ENCODE data around the gene CWC25. TPM values are rescaled to one million over a fixed set of nuclear protein-coding genes. Genes with fewer than 3 reads are reported as not detected.

Gene CWC25
- total RNA-seq, 2 experiments from 2014 or later: 27.2 to 30.5 TPM

DNA sequence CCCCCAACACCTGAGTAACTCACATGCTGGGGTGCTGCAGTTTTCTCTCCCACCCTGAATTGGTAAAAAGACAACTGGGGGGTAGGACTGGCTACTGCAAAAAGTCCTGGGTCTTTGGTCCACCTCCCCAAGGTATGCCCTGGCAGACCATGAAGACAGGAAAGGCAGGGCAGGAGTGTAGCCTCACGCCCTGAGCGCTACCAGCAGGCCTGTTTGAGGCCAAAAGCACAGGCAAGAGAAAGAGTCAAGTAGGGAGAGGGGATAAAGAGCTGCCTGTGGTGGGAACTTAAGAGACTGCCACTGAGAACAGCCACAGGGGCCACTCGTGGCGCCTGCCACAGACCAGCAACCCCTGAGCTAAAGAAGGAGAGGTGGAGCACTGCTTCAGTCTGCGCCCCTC, 58.8 kb downstream of the CWC25 start:
- Mint-ChIP-seq H3K4me3 (no peak overlapping the region), H3K4me1 (peaks cover 6% of the 10 kb centered on the region), H3K9me3 (no peaks in the 10 kb centered on the region), H3K27ac (no peak overlapping the region), H3K27me3 (no peaks in the 10 kb centered on the region), H3K36me3 (ENCODE audit: low read depth) (peaks cover 59% of the 10 kb centered on the region)
- POLR2A ChIA-PET: no interaction called here
- DNase-seq: no peak
- CTCF ChIA-PET: interaction anchor here (1.0 to 2.2 kb wide), 5 partner anchors 8 to 32 kb away, joined by 3 to 8 read pairs (median 3); no protein-coding TSS in a partner anchor

- Mint-ChIP-seq H3K4me3 (no peak overlapping the region), H3K4me1 (peaks cover 21% of the 10 kb centered on the region), H3K9me3 (no peaks in the 10 kb centered on the region), H3K27ac (no peak overlapping the region), H3K36me3 (ENCODE audit: low read depth) (peaks cover 58% of the 10 kb centered on the region), H3K27me3 (no peaks in the 10 kb centered on the region)
- CTCF ChIA-PET: interaction anchor here (0.8 to 1.8 kb wide), 6 partner anchors 10 to 391 kb away, joined by 3 to 6 read pairs (median 4); partner anchors contain the start of gene PSMB3
- POLR2A ChIA-PET: interaction anchor here (0.6 kb wide), 1 partner anchor 9 kb away, joined by 4 read pairs; no protein-coding TSS in a partner anchor
- DNase-seq: no peak
These were observed 62.9 kb downstream of the CWC25 start for GRCh38 chr17:38762231-38762630.

DNA sequence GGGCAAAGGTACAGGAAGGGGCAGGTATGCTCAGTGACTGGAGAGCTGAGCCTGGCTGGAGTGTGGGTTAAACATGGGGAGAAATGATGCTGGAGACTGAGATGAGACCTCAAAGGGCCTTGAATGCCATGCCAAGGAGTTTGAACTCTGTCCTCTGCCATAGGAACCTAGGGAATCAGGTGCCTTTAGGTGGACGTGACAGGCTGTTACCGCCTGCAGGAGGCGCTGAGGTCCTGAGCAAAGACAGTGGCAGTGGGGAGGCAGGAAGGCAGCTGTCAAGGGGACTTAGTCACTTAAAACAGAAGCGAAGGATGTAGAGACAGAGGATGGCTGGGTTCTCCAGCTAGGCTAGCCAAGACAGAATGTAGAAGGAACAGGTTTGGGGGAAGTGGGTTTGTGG, 63.5 kb downstream of the CWC25 start:
- POLR2A ChIA-PET: no interaction called here
- no peak overlapping the region for H3K4me3 Mint-ChIP-seq
- peaks cover 52% of the 10 kb centered on the region for H3K36me3 Mint-ChIP-seq (ENCODE audit: low read depth)
- peak overlapping the region; percentile 51 for H3K27ac Mint-ChIP-seq
- CTCF ChIA-PET: interaction anchor here (0.8 to 1.8 kb wide), 6 partner anchors 9 to 392 kb away, joined by 3 to 6 read pairs (median 4); partner anchors contain the start of gene PSMB3
- DNase-seq: peak; percentile 44
- peaks cover 21% of the 10 kb centered on the region for H3K4me1 Mint-ChIP-seq
- no peaks in the 10 kb centered on the region for H3K27me3 Mint-ChIP-seq
- no peaks in the 10 kb centered on the region for H3K9me3 Mint-ChIP-seq

DNA sequence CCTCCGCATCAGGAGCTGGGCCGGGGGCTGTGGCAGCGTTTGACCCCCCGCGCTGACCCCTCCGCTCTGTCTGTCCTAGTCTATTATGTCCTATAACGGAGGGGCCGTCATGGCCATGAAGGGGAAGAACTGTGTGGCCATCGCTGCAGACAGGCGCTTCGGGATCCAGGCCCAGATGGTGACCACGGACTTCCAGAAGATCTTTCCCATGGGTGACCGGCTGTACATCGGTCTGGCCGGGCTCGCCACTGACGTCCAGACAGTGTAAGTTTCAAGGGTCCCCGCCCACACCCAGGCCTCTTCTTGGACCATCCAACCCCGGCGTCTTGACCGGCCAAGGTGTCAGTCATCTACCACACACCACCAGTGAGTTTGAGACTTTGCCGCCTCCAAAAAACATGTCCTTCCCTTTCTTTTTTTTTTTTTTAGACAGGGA, 72.0 kb downstream of the CWC25 start:
- CTCF ChIA-PET: interaction anchor here (1.1 to 2.5 kb wide), 4 partner anchors 9 to 412 kb away, joined by 3 to 8 read pairs (median 4); no protein-coding TSS in a partner anchor
- POLR2A ChIA-PET: interaction anchor here (1.2 kb wide), 1 partner anchor 9 kb away, joined by 4 read pairs; no protein-coding TSS in a partner anchor
- H3K27ac Mint-ChIP-seq: peak overlapping the region; percentile 98
- peaks cover 28% of the 10 kb centered on the region for H3K27me3 Mint-ChIP-seq
- peak overlapping the region; percentile 96 for H3K4me3 Mint-ChIP-seq
- peaks cover 28% of the 10 kb centered on the region for H3K36me3 Mint-ChIP-seq (ENCODE audit: low read depth)
- DNase-seq: no peak
- H3K9me3 Mint-ChIP-seq: no peaks in the 10 kb centered on the region
- H3K4me1 Mint-ChIP-seq: peaks cover 45% of the 10 kb centered on the region

DNA sequence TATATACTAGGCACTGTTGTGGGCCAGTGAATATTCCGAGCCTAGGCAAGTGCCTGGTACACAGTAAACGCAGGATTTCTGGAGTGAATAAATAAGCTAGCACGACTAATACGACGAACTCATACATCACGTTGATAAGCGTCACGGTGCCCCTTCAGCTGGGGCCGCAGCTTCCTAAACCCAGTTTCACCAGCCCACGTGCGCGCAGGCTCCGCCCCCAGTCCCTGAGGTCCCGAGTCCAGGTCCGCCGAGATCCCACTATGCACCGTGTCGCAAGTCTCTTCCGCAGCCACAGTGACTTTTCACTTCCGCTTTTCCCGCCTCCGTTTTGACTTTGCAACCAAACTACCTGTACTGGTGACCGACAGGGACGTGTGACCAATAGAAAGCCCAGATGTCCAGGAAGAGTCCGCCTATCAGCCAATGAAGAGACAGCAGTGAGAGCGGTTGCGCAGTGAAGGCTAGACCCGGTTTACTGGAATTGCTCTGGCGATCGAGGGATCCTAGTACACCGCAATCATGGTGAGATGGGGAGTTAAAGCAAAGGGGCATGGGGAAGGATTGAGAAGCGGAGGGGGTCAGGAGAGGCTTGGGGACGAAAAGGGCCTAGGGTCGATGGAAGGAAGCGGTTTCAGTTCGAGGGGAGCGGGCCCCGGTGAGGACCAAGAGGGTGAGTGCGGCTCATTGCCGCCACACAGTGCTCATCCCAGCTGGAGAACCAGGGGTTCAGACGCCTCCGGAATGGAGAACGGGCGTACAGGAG, 72.6 kb downstream of the CWC25 start, which contains the start of gene PSMB3:
TSS of gene PSMB3 (plus strand) at position 434 of the 763 bp plus-strand sequence. CDS start at position 520, 86 bp downstream.
- ChIA-PET CTCF (interaction anchor here (0.6 to 1.5 kb wide), 9 partner anchors 9 to 431 kb away, joined by 3 to 4 read pairs (median 3); no protein-coding TSS in a partner anchor), POLR2A (interaction anchor here (0.6 to 1.2 kb wide), 2 partner anchors 10 to 11 kb away, joined by 3 to 4 read pairs; no protein-coding TSS in a partner anchor)
- Mint-ChIP-seq H3K36me3 (ENCODE audit: low read depth) (peaks cover 28% of the 10 kb centered on the region), H3K9me3 (no peaks in the 10 kb centered on the region), H3K27ac (peak within 1 kb of the TSS; percentile 98), H3K4me3 (peak within 1 kb of the TSS; percentile 96), H3K4me1 (peaks cover 45% of the 10 kb centered on the region), H3K27me3 (peaks cover 30% of the 10 kb centered on the region)
- DNase-seq: peak; percentile 99

GRCh38 chr17:38751808-38752307, 73.3 kb downstream of the CWC25 start:
- Mint-ChIP-seq H3K4me1 (peaks cover 46% of the 10 kb centered on the region), H3K9me3 (no peaks in the 10 kb centered on the region), H3K36me3 (ENCODE audit: low read depth) (peaks cover 28% of the 10 kb centered on the region), H3K27ac (peak overlapping the region; percentile 98), H3K27me3 (peaks cover 33% of the 10 kb centered on the region), H3K4me3 (peak overlapping the region; percentile 96)
- ChIA-PET POLR2A (interaction anchor here (0.6 kb wide), 1 partner anchor 12 kb away, joined by 3 read pairs; no protein-coding TSS in a partner anchor), CTCF (interaction anchor here (0.6 to 1.5 kb wide), 10 partner anchors 10 to 432 kb away, joined by 3 to 4 read pairs (median 3); no protein-coding TSS in a partner anchor)
- peak; percentile 84 for DNase-seq

DNA sequence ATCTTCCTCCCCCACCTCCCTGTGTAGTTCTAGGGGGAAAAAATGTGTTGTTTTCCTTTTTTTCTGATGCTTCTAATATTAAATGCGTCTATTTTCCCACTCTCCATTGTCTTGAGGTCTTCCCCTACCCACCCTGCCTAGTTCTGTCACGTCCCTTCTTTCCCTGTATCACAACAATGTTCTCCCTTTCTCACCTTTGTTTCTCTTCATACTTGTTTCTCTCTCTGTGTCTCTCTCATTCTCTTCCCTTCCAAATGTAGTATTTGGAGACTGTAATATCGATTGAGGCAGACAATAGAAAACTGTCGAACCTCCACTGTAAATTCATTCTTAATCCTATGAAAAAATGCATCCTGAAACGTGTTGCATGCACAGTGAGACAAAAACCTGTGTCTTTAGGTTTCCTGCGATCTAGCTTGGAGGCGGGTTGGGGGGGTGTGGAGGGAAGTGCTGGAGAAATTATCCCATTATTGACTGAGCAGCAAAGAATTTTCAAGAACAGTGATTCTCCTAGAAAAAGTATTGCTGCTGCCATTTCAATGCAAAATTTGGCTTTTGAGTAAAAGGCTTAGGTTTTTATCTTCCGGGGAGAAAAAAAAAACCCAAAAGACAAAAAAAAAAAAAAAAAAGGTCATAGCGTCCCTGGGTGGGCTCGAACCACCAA, 73.8 kb downstream of the CWC25 start:
- Mint-ChIP-seq H3K4me1 (peaks cover 52% of the 10 kb centered on the region), H3K9me3 (no peaks in the 10 kb centered on the region), H3K4me3 (peak overlapping the region; percentile 96), H3K27me3 (peaks cover 39% of the 10 kb centered on the region), H3K27ac (peak overlapping the region; percentile 98), H3K36me3 (ENCODE audit: low read depth) (peaks cover 26% of the 10 kb centered on the region)
- DNase-seq: no peak
- POLR2A ChIA-PET: no interaction called here
- CTCF ChIA-PET: interaction anchor here (0.6 to 1.5 kb wide), 8 partner anchors 16 to 214 kb away, joined by 3 to 4 read pairs (median 3); partner anchors contain the start of gene LASP1

Small RNAs within 50 kb of the gene (microRNA-seq; reads per million reads assigned to microRNA genes)
- 0.63 reads per million for gene MIR4727 (ENCODE audit: borderline microRNAs expressed, borderline replicate concordance)

Other genes starting within 250 kb of the CWC25 start
- gene SRCIN1, start 219.4 kb downstream of the CWC25 start, total RNA-seq: under 1 TPM in 1 of 2 experiments, not detected in 1; 0.06 TPM
- gene EPOP, start 150.4 kb downstream of the CWC25 start, total RNA-seq: 1 to 10 TPM; 7.5 to 7.8 TPM
- gene MLLT6, start 120.0 kb downstream of the CWC25 start, total RNA-seq: 100 to 1,000 TPM; 251 to 264 TPM
- 10 to 100 TPM; 45.7 to 46.3 TPM for gene CISD3, start 95.0 kb downstream of the CWC25 start, total RNA-seq
- gene PCGF2, start 77.0 kb downstream of the CWC25 start, total RNA-seq: under 1 TPM; 0.22 to 0.23 TPM
- 100 to 1,000 TPM; 262 to 294 TPM for gene PSMB3, start 72.6 kb downstream of the CWC25 start, total RNA-seq
- 10 to 100 TPM; 49.4 to 52.6 TPM for gene PIP4K2B, start 25.8 kb downstream of the CWC25 start, total RNA-seq
- gene RPL23, start 28.4 kb upstream of the CWC25 start, total RNA-seq: 1,000 to 10,000 TPM; 1,147 to 1,160 TPM
- 100 to 1,000 TPM; 189 to 200 TPM for gene LASP1, start 44.7 kb upstream of the CWC25 start, total RNA-seq
- not detected for gene FBXO47, start 142.1 kb upstream of the CWC25 start, total RNA-seq